GM18909 (cell line): ENCODE results near the gene MINDY4.

ENCODE experiments used
- ATAC-seq: cut with Tn5 transposase; IDR thresholded peaks from one replicate; pipeline ENCODE4 v1.9.1; 2021; ENCODE audit warnings: mild to moderate bottlenecking; ENCODE audit not compliant: unreplicated experiment, poor library complexity

MINDY4 gene

GRCh38 chr7:30740417-30741181 lies 30.6 kb upstream of the MINDY4 start:
- peak; percentile 50 for ATAC-seq

GRCh38 chr7:30741289-30741688 lies 29.9 kb upstream of the MINDY4 start:
- ATAC-seq = no peak

DNA sequence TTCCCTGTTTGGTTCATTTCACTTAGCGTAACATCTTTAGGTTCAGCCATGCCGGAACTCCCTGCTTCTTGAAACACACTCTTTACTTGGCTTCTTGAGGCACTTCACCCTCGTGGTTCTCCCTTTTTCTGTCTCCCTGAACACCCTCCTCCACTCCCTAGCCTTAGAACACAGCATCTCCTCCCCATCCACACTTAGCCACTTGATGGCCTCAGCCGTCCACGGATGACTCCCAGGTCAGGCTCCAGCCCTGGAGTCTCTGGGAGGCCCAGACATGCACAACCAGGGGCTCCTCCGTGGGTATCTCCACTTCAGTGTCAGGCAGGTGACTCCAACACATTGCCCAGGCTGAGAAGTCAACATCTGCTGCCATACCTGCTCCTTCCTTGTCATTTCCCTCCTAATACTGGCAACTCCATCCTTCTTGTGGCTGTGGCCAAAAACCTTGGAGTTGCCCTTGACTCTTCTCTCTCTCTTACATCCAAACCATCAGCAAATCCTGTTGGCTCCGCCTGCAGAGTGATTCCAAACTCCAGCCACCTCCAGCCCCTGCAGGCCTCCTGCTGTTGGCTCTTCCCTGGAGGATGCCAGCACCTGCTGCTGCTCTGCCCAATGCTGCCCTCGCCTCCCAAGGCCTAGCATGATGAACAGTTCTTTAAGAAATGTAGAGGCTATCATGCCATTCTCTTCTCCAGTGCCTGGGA lies 27.7 kb upstream of the MINDY4 start:
- no peak for ATAC-seq

DNA sequence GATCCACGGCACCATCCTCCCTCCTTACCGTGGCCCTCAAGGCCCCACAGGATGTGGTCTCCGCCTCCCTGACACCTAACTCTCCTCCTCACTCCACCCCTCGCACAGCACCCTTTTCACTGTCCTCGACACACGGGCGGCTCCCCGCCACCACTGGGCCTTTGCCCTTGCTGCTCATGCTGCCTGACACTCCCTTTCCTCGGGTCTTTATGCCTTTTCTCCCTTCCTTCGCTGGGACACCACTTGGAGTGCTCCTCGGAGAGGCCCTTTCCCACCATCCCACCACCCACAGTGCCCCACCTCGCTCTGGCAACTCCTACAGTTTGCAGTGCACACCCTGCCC lies 27.2 kb upstream of the MINDY4 start:
- ATAC-seq = no peak

DNA sequence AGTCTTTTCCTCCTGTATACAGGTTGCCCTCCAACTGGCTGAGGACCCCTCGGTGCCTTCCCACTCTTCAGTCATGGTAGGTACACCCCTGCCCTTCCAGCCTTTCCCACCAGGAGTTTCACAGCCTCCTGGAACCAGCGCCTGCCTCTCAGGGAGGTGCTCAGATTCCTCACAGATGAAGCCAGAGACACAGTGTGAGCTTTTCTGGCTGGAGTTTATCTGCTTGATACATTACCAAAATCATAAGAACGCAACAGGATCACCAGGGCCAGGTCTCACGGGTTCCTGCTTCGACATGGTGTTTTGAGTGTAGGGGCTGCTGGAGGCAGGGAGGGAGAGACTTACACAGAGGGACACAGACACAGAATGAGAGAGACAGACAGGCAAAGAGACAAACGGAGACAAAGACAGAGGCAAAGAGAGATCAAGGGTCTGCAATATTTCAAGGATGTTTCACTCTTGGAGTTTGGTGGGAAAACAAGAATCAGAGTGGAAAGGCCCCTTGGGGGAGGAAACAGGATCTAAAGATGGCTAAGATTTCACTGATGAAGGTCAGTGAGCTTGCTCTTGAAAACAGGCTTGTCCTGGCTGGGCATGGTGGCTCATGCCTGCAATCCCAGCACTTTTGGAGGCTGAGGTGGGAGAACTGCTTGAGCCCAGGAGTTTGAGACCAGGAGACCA lies 25.8 kb upstream of the MINDY4 start:
- no peak for ATAC-seq

GRCh38 chr7:30750010-30750409 lies 21.2 kb upstream of the MINDY4 start:
- ATAC-seq = no peak

DNA sequence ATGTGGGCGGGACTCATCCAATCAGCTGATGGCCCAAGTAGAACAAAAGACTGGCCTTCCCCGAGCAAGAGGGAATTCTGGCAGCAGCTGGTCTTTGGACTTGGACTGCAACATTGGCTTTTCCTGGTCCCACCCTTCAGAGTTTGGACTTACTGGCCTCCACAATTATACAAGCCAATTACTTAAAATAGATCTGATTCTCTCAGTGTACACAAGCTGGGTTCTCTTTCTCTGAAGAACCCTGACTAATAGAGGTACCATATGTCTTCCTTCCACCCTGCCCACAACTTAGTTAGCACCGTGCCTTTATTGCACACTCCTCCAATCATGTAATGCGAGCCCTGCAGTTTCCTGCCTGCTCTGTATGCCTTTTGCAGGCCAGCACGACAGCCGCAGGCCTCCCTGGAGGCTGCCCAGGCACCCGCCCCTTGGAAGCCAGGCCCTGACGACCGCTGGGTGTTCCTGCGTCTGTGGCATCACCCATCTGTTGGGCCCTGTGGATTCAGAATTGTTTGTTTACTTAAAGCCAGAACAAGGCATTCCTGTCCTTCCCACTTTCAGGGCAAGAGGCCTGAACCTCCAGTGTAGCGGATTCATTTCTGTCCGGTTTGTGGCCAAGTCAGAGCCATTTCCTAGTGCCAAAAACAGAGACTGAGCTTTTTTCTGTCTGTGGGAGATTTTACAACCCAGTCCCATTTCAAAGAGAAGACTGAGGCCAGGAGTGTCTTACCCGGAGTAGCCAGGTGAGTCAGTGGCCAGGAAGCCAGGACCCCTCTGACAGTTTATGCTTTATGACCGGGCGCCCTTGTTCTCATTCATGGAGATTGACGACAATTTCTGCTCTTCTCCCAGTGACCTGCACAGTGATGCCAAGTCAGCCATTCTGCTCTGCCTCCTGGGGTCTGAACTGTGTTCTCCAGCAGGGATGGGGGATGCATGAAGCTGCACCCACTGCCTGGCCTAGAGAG lies 20.2 kb upstream of the MINDY4 start:
- no peak for ATAC-seq

DNA sequence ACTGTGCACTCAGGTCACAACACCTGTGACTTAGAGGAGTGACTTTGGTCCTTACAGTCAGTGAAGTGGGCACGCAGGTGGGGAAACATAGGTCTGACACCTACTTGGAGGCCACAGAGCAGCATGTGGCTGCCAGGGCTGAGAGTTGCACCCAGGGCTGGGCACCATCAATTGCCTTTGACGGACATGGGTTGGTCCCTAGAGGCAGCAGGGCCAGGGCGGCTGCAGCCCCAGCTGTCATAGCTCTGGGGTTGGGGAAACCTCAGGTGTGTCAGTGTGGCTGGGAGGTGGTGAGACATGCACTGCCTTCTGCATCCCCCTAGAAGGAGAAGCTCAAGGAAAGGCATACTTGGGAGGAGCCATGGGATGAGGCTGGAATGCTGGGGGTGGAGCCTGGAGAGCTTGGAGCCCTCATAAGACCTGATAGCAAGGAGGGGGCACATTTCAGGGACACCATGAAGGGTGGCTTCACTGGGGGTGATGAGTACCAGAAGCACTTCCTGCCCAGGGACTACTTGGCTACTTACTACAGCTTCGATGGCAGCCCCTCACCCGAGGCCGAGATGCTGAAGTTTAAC lies 19.4 kb upstream of the MINDY4 start, which contains the start of gene INMT:
Gene INMT (plus strand): TSS at position 440 of the 578 bp plus-strand sequence. CDS start 16 bp downstream, at position 456.
- no peak for ATAC-seq

GRCh38 chr7:30752484-30752883 lies 18.7 kb upstream of the MINDY4 start:
- ATAC-seq = no peak

GRCh38 chr7:30752979-30753378 lies 18.2 kb upstream of the MINDY4 start:
- ATAC-seq = no peak

GRCh38 chr7:30754315-30754877 lies 16.8 kb upstream of the MINDY4 start:
- no peak for ATAC-seq

DNA sequence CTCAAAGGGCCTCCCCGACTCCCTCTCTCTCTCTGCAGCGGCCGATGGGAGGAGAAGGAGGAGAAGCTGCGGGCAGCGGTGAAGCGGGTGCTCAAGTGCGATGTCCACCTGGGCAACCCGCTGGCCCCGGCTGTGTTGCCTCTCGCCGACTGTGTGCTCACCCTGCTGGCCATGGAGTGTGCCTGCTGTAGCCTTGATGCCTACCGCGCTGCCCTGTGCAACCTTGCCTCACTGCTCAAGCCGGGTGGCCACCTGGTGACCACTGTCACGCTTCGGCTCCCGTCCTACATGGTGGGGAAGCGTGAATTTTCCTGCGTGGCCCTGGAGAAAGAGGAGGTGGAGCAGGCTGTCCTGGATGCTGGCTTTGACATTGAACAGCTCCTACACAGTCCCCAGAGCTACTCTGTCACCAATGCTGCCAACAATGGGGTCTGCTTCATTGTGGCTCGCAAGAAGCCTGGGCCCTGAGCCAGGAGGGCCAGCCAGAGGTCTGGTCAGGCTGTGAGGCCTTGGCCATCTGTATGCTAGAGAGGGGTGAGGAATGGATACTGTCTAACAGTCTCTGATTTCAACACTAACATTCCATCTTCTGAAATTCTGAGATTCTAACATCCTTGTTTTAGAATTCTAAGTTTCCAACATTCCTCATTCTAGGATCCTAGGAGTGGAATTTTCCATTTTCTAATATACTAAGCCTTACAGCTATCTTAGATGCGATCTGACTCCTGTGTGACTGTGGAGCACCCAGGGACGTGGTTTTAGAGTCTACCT lies 15.6 kb upstream of the MINDY4 start:
- no peak for ATAC-seq

GRCh38 chr7:30757342-30757692 lies 13.9 kb upstream of the MINDY4 start:
- ATAC-seq = no peak

GRCh38 chr7:30760514-30761213 lies 10.6 kb upstream of the MINDY4 start:
- ATAC-seq = no peak

DNA sequence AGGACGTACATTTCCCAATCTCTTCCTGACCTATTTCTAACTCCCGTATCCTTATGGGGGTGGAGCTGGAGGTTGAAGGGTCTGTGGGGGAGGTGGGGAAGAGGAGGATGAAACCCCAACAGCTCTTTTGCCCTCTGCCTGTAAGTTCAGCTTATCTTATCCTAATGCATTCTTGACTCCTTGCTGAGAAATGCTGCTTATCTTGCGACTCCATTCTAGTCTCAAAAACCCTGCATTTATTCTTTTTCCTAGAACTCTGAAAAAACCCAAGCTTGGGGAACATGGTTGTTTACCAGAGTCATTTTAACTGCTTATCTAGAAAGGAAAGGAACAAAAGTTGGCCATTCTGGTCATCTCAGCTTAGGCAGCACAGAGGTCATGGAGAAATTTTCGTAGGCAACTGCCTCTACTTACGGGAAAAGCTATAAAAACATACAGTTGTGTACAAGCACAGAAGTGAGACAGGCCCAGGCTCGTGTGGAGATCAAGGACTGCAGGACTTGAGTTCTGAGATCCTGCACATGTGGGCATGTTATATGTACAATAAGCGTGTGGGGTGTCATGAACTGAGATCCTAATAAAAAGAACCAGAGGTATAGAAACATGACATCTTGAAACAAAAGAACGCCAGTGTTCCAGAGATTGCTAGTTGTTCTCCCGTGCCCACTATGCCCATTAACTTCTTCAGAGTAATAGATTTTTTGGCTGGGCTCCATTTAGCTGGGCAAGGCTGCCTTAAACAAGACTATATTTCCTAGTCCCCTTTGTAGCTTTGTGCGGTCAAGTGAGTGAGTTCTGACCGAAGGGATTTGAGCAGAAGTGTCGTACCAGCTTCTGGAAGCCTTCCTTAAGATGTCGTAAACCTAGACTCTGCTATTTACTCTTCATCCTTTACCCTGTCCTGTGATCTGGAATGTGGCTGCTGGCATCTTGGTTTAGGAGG lies 9.7 kb upstream of the MINDY4 start:
- no peak for ATAC-seq

DNA sequence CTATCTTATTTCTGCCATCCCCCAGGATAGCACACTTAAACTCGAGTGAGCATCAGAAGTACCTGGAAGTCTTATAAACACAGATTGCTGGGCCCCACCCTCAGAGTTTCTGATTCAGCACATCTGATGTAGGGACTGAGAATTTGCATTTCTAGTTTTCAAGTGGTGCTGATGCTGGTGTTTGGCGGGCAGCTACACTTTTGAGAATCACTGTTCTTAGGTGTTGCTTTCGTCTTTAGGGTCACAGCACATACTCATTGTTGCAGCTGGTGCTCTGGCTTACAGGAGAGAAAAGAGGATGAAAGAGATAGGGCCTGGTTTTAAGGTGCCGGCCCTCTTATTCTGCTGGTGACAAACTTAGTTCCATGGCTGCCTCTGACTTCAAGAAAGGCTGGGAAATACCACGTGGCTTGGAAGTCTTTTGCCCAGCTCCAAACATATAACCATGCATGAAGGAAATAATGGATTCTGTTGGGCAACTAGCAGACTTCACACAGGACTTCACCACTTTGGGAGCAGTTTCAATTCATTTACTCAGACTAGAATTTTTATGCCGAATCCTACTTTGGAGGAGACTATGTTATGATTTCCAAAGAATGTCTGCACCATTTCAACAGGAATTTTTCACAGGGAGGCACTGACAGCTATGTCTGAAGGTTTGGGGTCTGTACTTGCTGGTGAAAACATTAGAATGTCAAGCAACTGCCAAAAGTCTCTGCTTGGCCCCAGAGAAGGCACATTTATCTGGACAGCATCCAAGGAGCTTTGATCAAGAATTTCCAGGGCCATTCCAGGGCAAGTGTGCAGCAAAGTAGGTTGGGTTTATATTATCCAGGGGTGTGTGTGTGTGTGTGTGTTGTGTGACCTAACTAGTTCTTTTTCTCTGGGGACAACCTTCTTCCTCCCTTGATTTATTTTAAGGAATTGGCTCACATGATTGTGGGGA lies 6.9 kb upstream of the MINDY4 start:
- peak; percentile 68 for ATAC-seq
